ENCODE data around the gene PLS3. TPM values are rescaled to one million over a fixed set of nuclear protein-coding genes. Genes with fewer than 3 reads are reported as not detected.

The PLS3 gene
- polyA plus RNA-seq, 1 donor from 2014 or later, result 3.8 TPM

- H3K4me3 ChIP-seq (ENCODE audit: low read length), result no peak overlapping the region
- H3K79me2 ChIP-seq (replicated peaks; ENCODE audit: insufficient read depth, low read length), result no peaks in the 10 kb centered on the region
- H3K27ac ChIP-seq (ENCODE audit: low read length), result no peak overlapping the region
- H3K9me2 ChIP-seq (ENCODE audit: insufficient read depth, low read length), result no peaks in the 10 kb centered on the region
- no peaks in the 10 kb centered on the region for H3K36me3 ChIP-seq (ENCODE audit: insufficient read depth, low read length)
- no peak overlapping the region for H3K4me2 ChIP-seq (ENCODE audit: low read length)
- H3F3A ChIP-seq (ENCODE audit: insufficient read depth, low read length, poor library complexity, severe bottlenecking), result no peaks in the 10 kb centered on the region
- TF ChIP-seq, protein P1, sequence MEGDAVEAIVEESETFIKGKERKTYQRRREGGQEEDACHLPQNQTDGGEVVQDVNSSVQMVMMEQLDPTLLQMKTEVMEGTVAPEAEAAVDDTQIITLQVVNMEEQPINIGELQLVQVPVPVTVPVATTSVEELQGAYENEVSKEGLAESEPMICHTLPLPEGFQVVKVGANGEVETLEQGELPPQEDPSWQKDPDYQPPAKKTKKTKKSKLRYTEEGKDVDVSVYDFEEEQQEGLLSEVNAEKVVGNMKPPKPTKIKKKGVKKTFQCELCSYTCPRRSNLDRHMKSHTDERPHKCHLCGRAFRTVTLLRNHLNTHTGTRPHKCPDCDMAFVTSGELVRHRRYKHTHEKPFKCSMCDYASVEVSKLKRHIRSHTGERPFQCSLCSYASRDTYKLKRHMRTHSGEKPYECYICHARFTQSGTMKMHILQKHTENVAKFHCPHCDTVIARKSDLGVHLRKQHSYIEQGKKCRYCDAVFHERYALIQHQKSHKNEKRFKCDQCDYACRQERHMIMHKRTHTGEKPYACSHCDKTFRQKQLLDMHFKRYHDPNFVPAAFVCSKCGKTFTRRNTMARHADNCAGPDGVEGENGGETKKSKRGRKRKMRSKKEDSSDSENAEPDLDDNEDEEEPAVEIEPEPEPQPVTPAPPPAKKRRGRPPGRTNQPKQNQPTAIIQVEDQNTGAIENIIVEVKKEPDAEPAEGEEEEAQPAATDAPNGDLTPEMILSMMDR (IDR thresholded peaks at IDR 0.05; ENCODE audit: poor library complexity, severe bottlenecking), result no peak
- TF ChIP-seq POLR2AphosphoS5 (IDR thresholded peaks at IDR 0.05), result no peak
- TF ChIP-seq, protein P2, sequence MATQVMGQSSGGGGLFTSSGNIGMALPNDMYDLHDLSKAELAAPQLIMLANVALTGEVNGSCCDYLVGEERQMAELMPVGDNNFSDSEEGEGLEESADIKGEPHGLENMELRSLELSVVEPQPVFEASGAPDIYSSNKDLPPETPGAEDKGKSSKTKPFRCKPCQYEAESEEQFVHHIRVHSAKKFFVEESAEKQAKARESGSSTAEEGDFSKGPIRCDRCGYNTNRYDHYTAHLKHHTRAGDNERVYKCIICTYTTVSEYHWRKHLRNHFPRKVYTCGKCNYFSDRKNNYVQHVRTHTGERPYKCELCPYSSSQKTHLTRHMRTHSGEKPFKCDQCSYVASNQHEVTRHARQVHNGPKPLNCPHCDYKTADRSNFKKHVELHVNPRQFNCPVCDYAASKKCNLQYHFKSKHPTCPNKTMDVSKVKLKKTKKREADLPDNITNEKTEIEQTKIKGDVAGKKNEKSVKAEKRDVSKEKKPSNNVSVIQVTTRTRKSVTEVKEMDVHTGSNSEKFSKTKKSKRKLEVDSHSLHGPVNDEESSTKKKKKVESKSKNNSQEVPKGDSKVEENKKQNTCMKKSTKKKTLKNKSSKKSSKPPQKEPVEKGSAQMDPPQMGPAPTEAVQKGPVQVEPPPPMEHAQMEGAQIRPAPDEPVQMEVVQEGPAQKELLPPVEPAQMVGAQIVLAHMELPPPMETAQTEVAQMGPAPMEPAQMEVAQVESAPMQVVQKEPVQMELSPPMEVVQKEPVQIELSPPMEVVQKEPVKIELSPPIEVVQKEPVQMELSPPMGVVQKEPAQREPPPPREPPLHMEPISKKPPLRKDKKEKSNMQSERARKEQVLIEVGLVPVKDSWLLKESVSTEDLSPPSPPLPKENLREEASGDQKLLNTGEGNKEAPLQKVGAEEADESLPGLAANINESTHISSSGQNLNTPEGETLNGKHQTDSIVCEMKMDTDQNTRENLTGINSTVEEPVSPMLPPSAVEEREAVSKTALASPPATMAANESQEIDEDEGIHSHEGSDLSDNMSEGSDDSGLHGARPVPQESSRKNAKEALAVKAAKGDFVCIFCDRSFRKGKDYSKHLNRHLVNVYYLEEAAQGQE (IDR thresholded peaks at IDR 0.05; ENCODE audit: borderline replicate concordance), result no peak
- TF ChIP-seq RAD21 (conservative IDR thresholded peaks at IDR 0.05), result no peak
- TF ChIP-seq MXI1 (conservative IDR thresholded peaks at IDR 0.05; ENCODE audit: poor library complexity, severe bottlenecking), result no peak
- no peak for TF ChIP-seq SMC3 (conservative IDR thresholded peaks at IDR 0.05; ENCODE audit: poor library complexity)
- TF ChIP-seq EZH2 (IDR thresholded peaks at IDR 0.05; ENCODE audit: borderline replicate concordance, insufficient read depth, low read length, poor library complexity, severe bottlenecking), result no peak
- TF ChIP-seq EP300 (conservative IDR thresholded peaks at IDR 0.05; ENCODE audit: poor library complexity, severe bottlenecking), result no peak
- TF ChIP-seq TAF1 (IDR thresholded peaks at IDR 0.05; ENCODE audit: low read depth), result no peak
- H4K20me1 ChIP-seq (ENCODE audit: insufficient read depth), result no peaks in the 10 kb centered on the region
- no peak overlapping the region for H2AFZ ChIP-seq (ENCODE audit: low read depth, low read length)
- H3K27me3 ChIP-seq (ENCODE audit: insufficient read depth, low read depth, low read length), result no peaks in the 10 kb centered on the region
- no peaks in the 10 kb centered on the region for H3K9me3 ChIP-seq (ENCODE audit: low read length)
- no peak overlapping the region for H3K9ac ChIP-seq (ENCODE audit: low read length)
Measured at GRCh38 chrX:115589419-115589818, 28.4 kb downstream of the PLS3 start.

- no peaks in the 10 kb centered on the region for H3F3A ChIP-seq (ENCODE audit: insufficient read depth, low read length, poor library complexity, severe bottlenecking)
- no peak overlapping the region for H3K9ac ChIP-seq (ENCODE audit: low read length)
- no peak overlapping the region for H3K4me3 ChIP-seq (ENCODE audit: low read length)
- no peak overlapping the region for H2AFZ ChIP-seq (ENCODE audit: low read depth, low read length)
- no peaks in the 10 kb centered on the region for H3K79me2 ChIP-seq (replicated peaks; ENCODE audit: insufficient read depth, low read length)
- no peaks in the 10 kb centered on the region for H3K9me3 ChIP-seq (ENCODE audit: low read length)
- TF ChIP-seq POLR2AphosphoS5 (IDR thresholded peaks at IDR 0.05), result no peak
- no peak for TF ChIP-seq EZH2 (IDR thresholded peaks at IDR 0.05; ENCODE audit: borderline replicate concordance, insufficient read depth, low read length, poor library complexity, severe bottlenecking)
- TF ChIP-seq, protein P2 (IDR thresholded peaks at IDR 0.05; ENCODE audit: borderline replicate concordance), result no peak
- TF ChIP-seq, protein P1 (IDR thresholded peaks at IDR 0.05; ENCODE audit: poor library complexity, severe bottlenecking), result no peak
- no peaks in the 10 kb centered on the region for H3K9me2 ChIP-seq (ENCODE audit: insufficient read depth, low read length)
- H3K4me2 ChIP-seq (ENCODE audit: low read length), result no peak overlapping the region
- H4K20me1 ChIP-seq (ENCODE audit: insufficient read depth), result no peaks in the 10 kb centered on the region
- no peaks in the 10 kb centered on the region for H3K27me3 ChIP-seq (ENCODE audit: insufficient read depth, low read depth, low read length)
- no peak overlapping the region for H3K27ac ChIP-seq (ENCODE audit: low read length)
- H3K36me3 ChIP-seq (ENCODE audit: insufficient read depth, low read length), result no peaks in the 10 kb centered on the region
Measured at GRCh38 chrX:115591420-115591819, 30.4 kb downstream of the PLS3 start.
